Measurements from ENCODE around the gene NEK6.

NEK6 gene

GRCh38 chr9:124321935-124322334 lies 64.2 kb downstream of the NEK6 start:
- DNase-seq (ENCODE audit: low read depth) = no peak

GRCh38 chr9:124322618-124323432 lies 65.1 kb downstream of the NEK6 start:
- DNase-seq (ENCODE audit: low read depth) = no peak

GRCh38 chr9:124323904-124324303 lies 66.2 kb downstream of the NEK6 start:
- no peak for DNase-seq (ENCODE audit: low read depth)

GRCh38 chr9:124325816-124326215 lies 68.1 kb downstream of the NEK6 start:
- DNase-seq (ENCODE audit: low read depth) = no peak

GRCh38 chr9:124326378-124326777 lies 68.6 kb downstream of the NEK6 start:
- no peak for DNase-seq (ENCODE audit: low read depth)

GRCh38 chr9:124327491-124327890 lies 69.7 kb downstream of the NEK6 start:
- no peak for DNase-seq (ENCODE audit: low read depth)

GRCh38 chr9:124328285-124328684 lies 70.5 kb downstream of the NEK6 start:
- no peak for DNase-seq (ENCODE audit: low read depth)

GRCh38 chr9:124329206-124329792 lies 71.5 kb downstream of the NEK6 start:
- DNase-seq (ENCODE audit: low read depth) = no peak

- no peak for DNase-seq (ENCODE audit: low read depth)
These were observed 72.4 kb downstream of the NEK6 start for GRCh38 chr9:124330011-124330697.

GRCh38 chr9:124331580-124331979 lies 73.8 kb downstream of the NEK6 start:
- no peak for DNase-seq (ENCODE audit: low read depth)

- no peak for DNase-seq (ENCODE audit: low read depth)
These were observed 74.8 kb downstream of the NEK6 start for GRCh38 chr9:124332361-124333202.

- no peak for DNase-seq (ENCODE audit: low read depth)
These were observed 75.4 kb downstream of the NEK6 start for GRCh38 chr9:124333203-124333579.

GRCh38 chr9:124334568-124335319 lies 77.0 kb downstream of the NEK6 start:
- DNase-seq (ENCODE audit: low read depth) = no peak

- no peak for DNase-seq (ENCODE audit: low read depth)
These were observed 77.6 kb downstream of the NEK6 start for GRCh38 chr9:124335320-124335707.

GRCh38 chr9:124337562-124337961 lies 79.8 kb downstream of the NEK6 start:
- no peak for DNase-seq (ENCODE audit: low read depth)

- no peak for DNase-seq (ENCODE audit: low read depth)
These were observed 81.9 kb downstream of the NEK6 start for GRCh38 chr9:124339603-124340146.

GRCh38 chr9:124340219-124341069 lies 82.7 kb downstream of the NEK6 start:
- DNase-seq (ENCODE audit: low read depth) = no peak

- no peak for DNase-seq (ENCODE audit: low read depth)
These were observed 83.9 kb downstream of the NEK6 start for GRCh38 chr9:124341455-124342170.

- no peak for DNase-seq (ENCODE audit: low read depth)
These were observed 84.6 kb downstream of the NEK6 start for GRCh38 chr9:124342402-124342775.

Measured in ELR (cell line).